OCI-LY7 (cell line): ENCODE results near the gene CHN1. TPM values are rescaled to one million over a fixed set of nuclear protein-coding genes. Genes with fewer than 3 reads are reported as not detected.

ENCODE experiments used
- BruUV-seq: library from RNA; stranded (reverse); fragments of 400-500 nt; replicated peaks from 2 replicates; lab custom pipeline; 2021; lab: Mats Ljungman, UMichigan
- CTCF ChIA-PET: fragments of 300-600 bp; sonication (Branson Sonifier 250); formaldehyde crosslinking; loops from one replicate; lab custom pipeline; 2022; ENCODE audit warnings: antibody characterized with exemption; ENCODE audit not compliant: unreplicated experiment; lab: Charles Lee
- POLR2A ChIA-PET: fragments of 300-600 bp; sonication (Branson Sonifier 250); formaldehyde crosslinking; loops from one replicate; lab custom pipeline; 2022; ENCODE audit warnings: antibody characterized with exemption; lab: Charles Lee
- DNase-seq: peaks from one replicate; pipeline ENCODE4 v3.0.0-alpha.2; 2015; ENCODE audit warnings: low spot score
- H2AFZ ChIP-seq: fragments of 200-600 bp; sonication (generic), shearing (Covaris generic); 2 replicates; pipeline ENCODE4 v1.6.1; 2014; ENCODE audit warnings: mild to moderate bottlenecking, antibody characterized with exemption, low read length, moderate library complexity
- H3K27ac ChIP-seq: fragments of 200-600 bp; sonication (generic); 2 replicates; pipeline ENCODE4 v1.5.1; 2014; ENCODE audit warnings: mixed run types, low read depth, mild to moderate bottlenecking, moderate library complexity, low read length, inconsistent platforms; ENCODE audit not compliant: poor library complexity, severe bottlenecking
- H3K36me3 ChIP-seq: fragments of 200-600 bp; sonication (generic); 2 replicates; pipeline ENCODE4 v1.6.1; 2014; ENCODE audit warnings: mild to moderate bottlenecking, antibody characterized with exemption, low read length, moderate library complexity, mixed read lengths; ENCODE audit not compliant: insufficient read depth
- H3K4me1 ChIP-seq: fragments of 200-600 bp; sonication (generic); 2 replicates; pipeline ENCODE4 v1.5.1; 2014; ENCODE audit warnings: mild to moderate bottlenecking, low read length; ENCODE audit not compliant: insufficient read depth, poor library complexity, severe bottlenecking
- H3K4me2 ChIP-seq: fragments of 200-600 bp; sonication (generic); 2 replicates; pipeline ENCODE4 v1.6.1; 2014; ENCODE audit warnings: mild to moderate bottlenecking, low read length
- H3K4me3 ChIP-seq: fragments of 200-600 bp; sonication (generic); 2 replicates; pipeline ENCODE4 v1.5.1; 2014; ENCODE audit warnings: mild to moderate bottlenecking, low read depth, low read length; ENCODE audit not compliant: poor library complexity, severe bottlenecking
- H3K79me2 ChIP-seq: fragments of 200-600 bp; sonication (generic); 2 replicates; pipeline ENCODE4 v1.6.1; 2016; ENCODE audit warnings: low read depth, mild to moderate bottlenecking, low read length, moderate library complexity, mixed read lengths; ENCODE audit not compliant: insufficient read depth
- H3K9me2 ChIP-seq: fragments of 200-600 bp; sonication (generic); 2 replicates; pipeline ENCODE4 v1.6.1; 2016; ENCODE audit warnings: mild to moderate bottlenecking, low read length, mixed read lengths; ENCODE audit not compliant: insufficient read depth
- H3K9me3 ChIP-seq: fragments of 200-600 bp; sonication (generic); 2 replicates; pipeline ENCODE4 v1.6.1; 2014; ENCODE audit warnings: mild to moderate bottlenecking, mixed run types, low read length, mixed read lengths
- H4K20me1 ChIP-seq: fragments of 200-600 bp; sonication (generic); 2 replicates; pipeline ENCODE4 v1.6.1; 2014; ENCODE audit warnings: mild to moderate bottlenecking, antibody characterized with exemption, low read length, moderate library complexity, mixed read lengths; ENCODE audit not compliant: insufficient read depth
- EZH2phosphoT487 ChIP-seq: fragments of 200-600 bp; sonication (generic); IDR thresholded peaks from 2 replicates; pipeline ENCODE4 v1.6.1; 2018; ENCODE audit warnings: low read depth, borderline replicate concordance, mild to moderate bottlenecking, mixed run types, antibody characterized with exemption, low read length, moderate library complexity, mixed read lengths
- intact Hi-C: fragments of 100-400 bp; cut with micrococcal nuclease; formaldehyde crosslinking; loops from one replicate; pipeline ENCODE4 v1.10.0; 2022; ENCODE audit not compliant: unreplicated experiment
- total RNA-seq, 2 experiments: library from RNA; depleted of rRNA in 1 of 2; stranded (reverse); fragments of >200 nt in 1 of 2; shearing (Covaris generic) in 1 of 2; gene quantifications; 2 replicates each; pipeline ENCODE4 v1.2.3, GENCODE V29; 2014 to 2022
- TF ChIP-seq, protein P1 (sequence below): fragments of 200-600 bp; sonication (generic); conservative IDR thresholded peaks from 2 replicates; pipeline ENCODE4 v1.5.1; 2014; ENCODE audit warnings: mild to moderate bottlenecking, antibody characterized with exemption, low read length, moderate library complexity, mixed read lengths

The CHN1 gene
- total RNA-seq, 2 experiments from 2014 or later = 0.44 TPM; not detected in 1

GRCh38 chr2:175025946-175026345 is 20.8 kb upstream of the CHN1 start:
- ChIA-PET CTCF (no interaction called here), POLR2A (interaction anchor here (1.0 kb wide), 1 partner anchor 179 kb away, joined by 3 read pairs; no protein-coding TSS in a partner anchor)
- BruUV-seq = no TSS peak

DNA sequence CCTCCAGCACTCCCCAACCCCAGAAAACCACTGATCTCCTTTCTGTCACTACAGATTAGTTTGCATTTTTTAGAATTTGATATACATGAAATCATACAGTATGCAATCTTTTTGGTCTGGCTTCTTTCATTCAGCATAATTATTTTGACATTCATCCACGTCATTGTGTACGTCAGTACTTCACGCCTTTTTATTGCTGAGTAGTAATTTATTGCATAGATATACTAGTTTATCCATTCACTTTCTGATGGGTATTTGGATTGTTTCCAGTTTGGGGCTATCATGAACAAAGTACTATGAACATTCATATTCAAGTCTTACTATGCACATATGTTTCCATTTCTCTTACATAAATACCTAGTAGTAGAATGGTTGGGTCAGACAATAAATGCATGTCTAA is 20.1 kb upstream of the CHN1 start:
- Histone ChIP-seq H2AFZ (no peak overlapping the region), H3K4me3 (no peak overlapping the region), H3K9me3 (no peaks in the 10 kb centered on the region), H3K36me3 (no peaks in the 10 kb centered on the region), H3K79me2 (no peaks in the 10 kb centered on the region), H3K9me2 (no peaks in the 10 kb centered on the region), H3K4me2 (no peak overlapping the region), H4K20me1 (no peaks in the 10 kb centered on the region), H3K4me1 (no peaks in the 10 kb centered on the region), H3K27ac (no peak overlapping the region)
- CTCF ChIA-PET = no interaction called here
- no peak for DNase-seq
- TF ChIP-seq EZH2phosphoT487 = no peak
- TF ChIP-seq, protein P1, sequence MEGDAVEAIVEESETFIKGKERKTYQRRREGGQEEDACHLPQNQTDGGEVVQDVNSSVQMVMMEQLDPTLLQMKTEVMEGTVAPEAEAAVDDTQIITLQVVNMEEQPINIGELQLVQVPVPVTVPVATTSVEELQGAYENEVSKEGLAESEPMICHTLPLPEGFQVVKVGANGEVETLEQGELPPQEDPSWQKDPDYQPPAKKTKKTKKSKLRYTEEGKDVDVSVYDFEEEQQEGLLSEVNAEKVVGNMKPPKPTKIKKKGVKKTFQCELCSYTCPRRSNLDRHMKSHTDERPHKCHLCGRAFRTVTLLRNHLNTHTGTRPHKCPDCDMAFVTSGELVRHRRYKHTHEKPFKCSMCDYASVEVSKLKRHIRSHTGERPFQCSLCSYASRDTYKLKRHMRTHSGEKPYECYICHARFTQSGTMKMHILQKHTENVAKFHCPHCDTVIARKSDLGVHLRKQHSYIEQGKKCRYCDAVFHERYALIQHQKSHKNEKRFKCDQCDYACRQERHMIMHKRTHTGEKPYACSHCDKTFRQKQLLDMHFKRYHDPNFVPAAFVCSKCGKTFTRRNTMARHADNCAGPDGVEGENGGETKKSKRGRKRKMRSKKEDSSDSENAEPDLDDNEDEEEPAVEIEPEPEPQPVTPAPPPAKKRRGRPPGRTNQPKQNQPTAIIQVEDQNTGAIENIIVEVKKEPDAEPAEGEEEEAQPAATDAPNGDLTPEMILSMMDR = no peak
- intact Hi-C loops = no loop called here
- no TSS peak for BruUV-seq
- POLR2A ChIA-PET = no interaction called here

More at GRCh38 chr2:175025946-175026345, 20.8 kb upstream of the CHN1 start:
- no peak for DNase-seq
- no peak for TF ChIP-seq EZH2phosphoT487
- TF ChIP-seq, protein P1 = no peak
- Histone ChIP-seq H4K20me1 (no peaks in the 10 kb centered on the region), H3K9me3 (no peaks in the 10 kb centered on the region), H3K4me3 (no peak overlapping the region), H3K27ac (no peak overlapping the region), H3K4me1 (no peaks in the 10 kb centered on the region), H2AFZ (no peak overlapping the region), H3K36me3 (no peaks in the 10 kb centered on the region), H3K79me2 (no peaks in the 10 kb centered on the region), H3K4me2 (no peak overlapping the region), H3K9me2 (no peaks in the 10 kb centered on the region)
- intact Hi-C loops = no loop called here

GRCh38 chr2:175022923-175023322 is 17.7 kb upstream of the CHN1 start:
- Histone ChIP-seq H3K4me1 (no peaks in the 10 kb centered on the region), H4K20me1 (no peaks in the 10 kb centered on the region), H3K79me2 (no peaks in the 10 kb centered on the region), H3K9me3 (no peaks in the 10 kb centered on the region), H2AFZ (no peak overlapping the region), H3K4me3 (no peak overlapping the region), H3K9me2 (no peaks in the 10 kb centered on the region), H3K27ac (no peak overlapping the region), H3K36me3 (no peaks in the 10 kb centered on the region), H3K4me2 (no peak overlapping the region)
- ChIA-PET POLR2A (interaction anchor here (0.6 to 1.3 kb wide), 2 partner anchors 15 to 43 kb away, joined by 3 read pairs; no protein-coding TSS in a partner anchor), CTCF (no interaction called here)
- BruUV-seq = no TSS peak
- TF ChIP-seq, protein P1 = no peak
- TF ChIP-seq EZH2phosphoT487 = no peak
- DNase-seq = no peak
- intact Hi-C loops = no loop called here
